Measurements from ENCODE around the gene AGR2.
"Not testable (repeated sequence)": the region's sequence is repeated elsewhere in the genome, so short reads cannot be mapped to it uniquely, and the experiment has no call there.

The AGR2 gene

GRCh38 chr7:16804674-16805439, at the start of gene AGR2:
Gene AGR2 (minus strand): TSS chr7:16804999. CDS start chr7:16801796, 3,203 bp downstream.
- no peaks in the 10 kb centered on the region for H3K36me3 ChIP-seq (ENCODE audit: insufficient read depth, insufficient read length, low read length)
- H3K9me3 ChIP-seq (ENCODE audit: insufficient read depth, low read length): no peaks in the 10 kb centered on the region
- H3K9ac ChIP-seq (ENCODE audit: insufficient read length, low read depth): no peak within 1 kb of the TSS
- no peaks in the 10 kb centered on the region for H3K27me3 ChIP-seq (ENCODE audit: insufficient read depth, insufficient read length)
- H3K4me1 ChIP-seq (ENCODE audit: insufficient read depth, insufficient read length): no peaks in the 10 kb centered on the region
- no peak for TF ChIP-seq SUZ12 (IDR thresholded peaks at IDR 0.05; ENCODE audit: extremely low read depth, insufficient read depth, insufficient read length)
- TF ChIP-seq ZNF274 (IDR thresholded peaks at IDR 0.05; ENCODE audit: low read depth, low read length): no peak
- TF ChIP-seq YY1 (IDR thresholded peaks at IDR 0.05; ENCODE audit: insufficient read depth, insufficient read length): no peak
- no peak within 1 kb of the TSS for H3K4me3 ChIP-seq (ENCODE audit: insufficient read length, low read depth)
- no peak for DNase-seq (ENCODE audit: low read depth, low spot score)

- not testable (repeated sequence) for H3K27me3 ChIP-seq (ENCODE audit: insufficient read depth, insufficient read length); DNase-seq (ENCODE audit: low read depth, low spot score); H3K4me1 ChIP-seq (ENCODE audit: insufficient read depth, insufficient read length); H3K36me3 ChIP-seq (ENCODE audit: insufficient read depth, insufficient read length, low read length); H3K9ac ChIP-seq (ENCODE audit: insufficient read length, low read depth); H3K9me3 ChIP-seq (ENCODE audit: insufficient read depth, low read length); H3K4me3 ChIP-seq (ENCODE audit: insufficient read length, low read depth)
Measured at GRCh38 chr7:16853189-16853588, 48.4 kb upstream of the AGR2 start.

- Histone ChIP-seq H3K4me3 (ENCODE audit: insufficient read length, low read depth) (no peak overlapping the region), H3K36me3 (ENCODE audit: insufficient read depth, insufficient read length, low read length) (no peaks in the 10 kb centered on the region)
- TF ChIP-seq ZNF274 (IDR thresholded peaks at IDR 0.05; ENCODE audit: low read depth, low read length) (no peak), YY1 (IDR thresholded peaks at IDR 0.05; ENCODE audit: insufficient read depth, insufficient read length) (no peak), SUZ12 (IDR thresholded peaks at IDR 0.05; ENCODE audit: extremely low read depth, insufficient read depth, insufficient read length) (no peak)
Measured at GRCh38 chr7:16851829-16852228, 47.0 kb upstream of the AGR2 start.

GRCh38 chr7:16850614-16851466, 46.0 kb upstream of the AGR2 start:
- DNase-seq (ENCODE audit: low read depth, low spot score): no peak

More at GRCh38 chr7:16851829-16852228, 47.0 kb upstream of the AGR2 start:
- Histone ChIP-seq H3K9ac (ENCODE audit: insufficient read length, low read depth) (no peak overlapping the region), H3K27me3 (ENCODE audit: insufficient read depth, insufficient read length) (no peaks in the 10 kb centered on the region), H3K9me3 (ENCODE audit: insufficient read depth, low read length) (no peaks in the 10 kb centered on the region), H3K4me1 (ENCODE audit: insufficient read depth, insufficient read length) (no peaks in the 10 kb centered on the region)
- DNase-seq (ENCODE audit: low read depth, low spot score): no peak

GRCh38 chr7:16849296-16850148, 44.7 kb upstream of the AGR2 start:
- H3K4me1 ChIP-seq (ENCODE audit: insufficient read depth, insufficient read length): no peaks in the 10 kb centered on the region
- H3K9me3 ChIP-seq (ENCODE audit: insufficient read depth, low read length): no peaks in the 10 kb centered on the region
- no peaks in the 10 kb centered on the region for H3K36me3 ChIP-seq (ENCODE audit: insufficient read depth, insufficient read length, low read length)
- no peaks in the 10 kb centered on the region for H3K27me3 ChIP-seq (ENCODE audit: insufficient read depth, insufficient read length)
- TF ChIP-seq ZNF274 (IDR thresholded peaks at IDR 0.05; ENCODE audit: low read depth, low read length) (no peak), SUZ12 (IDR thresholded peaks at IDR 0.05; ENCODE audit: extremely low read depth, insufficient read depth, insufficient read length) (no peak), YY1 (IDR thresholded peaks at IDR 0.05; ENCODE audit: insufficient read depth, insufficient read length) (no peak)
- no peak overlapping the region for H3K9ac ChIP-seq (ENCODE audit: insufficient read length, low read depth)
- no peak for DNase-seq (ENCODE audit: low read depth, low spot score)
- H3K4me3 ChIP-seq (ENCODE audit: insufficient read length, low read depth): no peak overlapping the region

More at GRCh38 chr7:16850614-16851466, 46.0 kb upstream of the AGR2 start:
- TF ChIP-seq YY1 (IDR thresholded peaks at IDR 0.05; ENCODE audit: insufficient read depth, insufficient read length) (no peak), SUZ12 (IDR thresholded peaks at IDR 0.05; ENCODE audit: extremely low read depth, insufficient read depth, insufficient read length) (no peak), ZNF274 (IDR thresholded peaks at IDR 0.05; ENCODE audit: low read depth, low read length) (no peak)
- no peak overlapping the region for H3K9ac ChIP-seq (ENCODE audit: insufficient read length, low read depth)
- H3K36me3 ChIP-seq (ENCODE audit: insufficient read depth, insufficient read length, low read length): no peaks in the 10 kb centered on the region
- H3K9me3 ChIP-seq (ENCODE audit: insufficient read depth, low read length): no peaks in the 10 kb centered on the region
- no peaks in the 10 kb centered on the region for H3K4me1 ChIP-seq (ENCODE audit: insufficient read depth, insufficient read length)
- no peaks in the 10 kb centered on the region for H3K27me3 ChIP-seq (ENCODE audit: insufficient read depth, insufficient read length)
- H3K4me3 ChIP-seq (ENCODE audit: insufficient read length, low read depth): no peak overlapping the region

- Histone ChIP-seq H3K4me3 (ENCODE audit: insufficient read length, low read depth) (no peak overlapping the region), H3K9me3 (ENCODE audit: insufficient read depth, low read length) (no peaks in the 10 kb centered on the region), H3K27me3 (ENCODE audit: insufficient read depth, insufficient read length) (no peaks in the 10 kb centered on the region), H3K4me1 (ENCODE audit: insufficient read depth, insufficient read length) (no peaks in the 10 kb centered on the region), H3K36me3 (ENCODE audit: insufficient read depth, insufficient read length, low read length) (no peaks in the 10 kb centered on the region), H3K9ac (ENCODE audit: insufficient read length, low read depth) (no peak overlapping the region)
- DNase-seq (ENCODE audit: low read depth, low spot score): no peak
- TF ChIP-seq SUZ12 (IDR thresholded peaks at IDR 0.05; ENCODE audit: extremely low read depth, insufficient read depth, insufficient read length) (no peak), YY1 (IDR thresholded peaks at IDR 0.05; ENCODE audit: insufficient read depth, insufficient read length) (no peak), ZNF274 (IDR thresholded peaks at IDR 0.05; ENCODE audit: low read depth, low read length) (no peak)
Measured at GRCh38 chr7:16847381-16847860, 42.6 kb upstream of the AGR2 start.
